ENCODE measurements around the gene MYLK.

The MYLK gene

DNA sequence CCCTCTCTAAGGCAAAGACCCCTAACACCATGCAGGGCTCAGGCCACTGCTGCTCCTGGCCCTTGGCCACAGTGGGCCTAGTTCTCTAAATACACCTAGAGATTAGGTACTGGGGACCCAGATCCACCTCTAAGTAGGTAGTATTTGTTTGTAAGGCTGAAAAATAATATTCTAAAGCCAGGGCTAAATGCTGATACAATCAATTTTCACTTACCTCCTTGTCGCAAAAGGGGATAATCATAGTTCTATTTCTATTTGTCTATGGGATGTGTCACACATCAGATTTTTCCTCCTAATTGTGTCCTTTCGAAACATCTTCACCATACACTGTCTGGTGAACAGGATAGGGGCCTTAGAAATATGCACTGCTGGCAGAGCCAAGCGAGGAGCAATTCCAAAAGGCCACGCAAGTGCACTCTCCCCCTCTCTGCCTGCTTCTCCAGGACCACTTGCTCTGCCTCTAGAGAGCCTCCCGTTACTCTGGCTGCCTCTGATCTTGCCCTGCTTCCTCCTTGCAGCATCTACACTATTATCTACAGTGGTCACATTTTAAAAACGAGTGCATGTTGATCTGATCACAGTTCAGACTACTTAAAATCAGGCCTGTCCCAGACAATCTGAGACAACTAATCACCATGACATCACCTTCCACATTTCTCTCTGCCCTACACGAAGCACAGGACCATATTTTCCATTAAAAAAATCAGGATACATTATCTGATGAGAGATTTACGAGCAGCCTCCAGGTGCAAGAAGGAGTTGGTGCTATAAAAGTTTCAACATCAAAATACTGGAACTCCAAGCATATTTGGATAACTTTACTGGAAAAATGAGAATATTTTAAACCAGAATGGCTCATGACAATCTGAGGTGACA is 115.4 kb downstream of the MYLK start:
- no peak for DNase-seq

GRCh38 chr3:123767564-123768292 is 116.4 kb downstream of the MYLK start:
- DNase-seq = no peak

- no peak for DNase-seq
Observed at GRCh38 chr3:123767009-123767372, 117.1 kb downstream of the MYLK start.

- no peak for DNase-seq
Observed at GRCh38 chr3:123766193-123767008, 117.7 kb downstream of the MYLK start.

- no peak for DNase-seq
Observed at GRCh38 chr3:123765475-123766128, 118.5 kb downstream of the MYLK start.

DNA sequence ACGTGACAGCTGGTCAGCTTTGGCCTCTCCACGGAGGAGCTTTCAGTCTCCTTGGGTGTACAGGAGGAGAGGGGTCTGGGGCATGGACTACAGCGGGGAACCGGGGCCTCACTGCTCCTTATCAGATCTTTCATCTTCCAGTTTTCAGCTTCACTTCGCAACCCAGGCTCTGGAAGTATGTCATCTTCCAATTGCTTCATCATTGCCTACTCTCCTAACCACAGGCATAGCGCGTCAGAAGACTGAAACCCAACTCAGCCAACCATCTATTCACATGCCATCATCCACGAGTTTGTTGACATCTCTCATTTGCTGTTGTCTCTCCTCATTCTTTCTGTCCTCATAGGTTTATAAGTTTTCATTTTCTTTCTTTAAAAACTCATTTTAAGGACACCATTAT is 119.5 kb downstream of the MYLK start:
- DNase-seq = no peak

- DNase-seq = no peak
Observed at GRCh38 chr3:123762805-123763204, 121.3 kb downstream of the MYLK start.

GRCh38 chr3:123760817-123761216 is 123.3 kb downstream of the MYLK start:
- no peak for DNase-seq

DNA sequence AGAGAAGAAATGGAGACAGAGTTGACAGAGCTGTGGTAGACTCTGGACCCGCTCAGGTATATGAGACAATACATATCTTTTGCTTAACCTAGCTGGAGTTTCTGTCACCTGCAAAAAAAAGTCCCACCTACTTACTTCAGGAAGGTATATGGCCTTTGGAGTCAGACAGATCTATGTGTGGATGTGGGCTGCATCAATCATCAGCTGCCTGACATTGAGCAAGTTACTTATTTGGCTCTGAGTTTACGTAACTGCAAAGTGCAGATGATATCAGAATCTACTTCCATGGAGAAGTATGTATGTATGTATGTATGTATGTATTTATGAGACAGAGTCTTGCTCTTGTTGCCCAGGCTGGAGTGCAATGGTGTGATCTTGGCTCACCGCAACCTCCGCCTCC is 124.3 kb downstream of the MYLK start:
- no peak for DNase-seq

- no peak for DNase-seq
Observed at GRCh38 chr3:123759311-123759710, 124.8 kb downstream of the MYLK start.

DNA sequence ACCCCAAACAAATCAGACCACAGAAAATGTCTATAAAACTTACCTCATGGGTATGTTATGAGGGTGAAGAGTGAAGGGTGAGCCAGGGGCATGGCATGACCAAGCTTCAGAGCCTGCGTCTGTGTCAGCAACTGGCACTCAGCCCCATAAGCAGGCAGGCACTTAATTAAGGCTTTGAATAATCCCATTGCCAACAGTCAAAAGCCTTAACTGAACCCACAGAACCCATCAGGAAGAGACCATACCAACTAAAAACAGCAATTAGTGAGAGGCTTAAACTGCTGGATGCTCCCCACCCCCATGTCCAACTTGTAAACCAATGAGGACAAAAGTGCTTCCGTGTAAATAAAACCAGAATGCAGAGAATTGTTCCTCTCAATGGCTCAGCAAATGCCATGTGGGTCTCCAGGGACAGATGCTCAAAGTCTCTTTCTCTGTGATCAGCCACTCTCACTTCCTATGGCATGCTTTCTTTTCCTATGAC is 126.0 kb downstream of the MYLK start:
- peak; percentile 47 for DNase-seq

DNA sequence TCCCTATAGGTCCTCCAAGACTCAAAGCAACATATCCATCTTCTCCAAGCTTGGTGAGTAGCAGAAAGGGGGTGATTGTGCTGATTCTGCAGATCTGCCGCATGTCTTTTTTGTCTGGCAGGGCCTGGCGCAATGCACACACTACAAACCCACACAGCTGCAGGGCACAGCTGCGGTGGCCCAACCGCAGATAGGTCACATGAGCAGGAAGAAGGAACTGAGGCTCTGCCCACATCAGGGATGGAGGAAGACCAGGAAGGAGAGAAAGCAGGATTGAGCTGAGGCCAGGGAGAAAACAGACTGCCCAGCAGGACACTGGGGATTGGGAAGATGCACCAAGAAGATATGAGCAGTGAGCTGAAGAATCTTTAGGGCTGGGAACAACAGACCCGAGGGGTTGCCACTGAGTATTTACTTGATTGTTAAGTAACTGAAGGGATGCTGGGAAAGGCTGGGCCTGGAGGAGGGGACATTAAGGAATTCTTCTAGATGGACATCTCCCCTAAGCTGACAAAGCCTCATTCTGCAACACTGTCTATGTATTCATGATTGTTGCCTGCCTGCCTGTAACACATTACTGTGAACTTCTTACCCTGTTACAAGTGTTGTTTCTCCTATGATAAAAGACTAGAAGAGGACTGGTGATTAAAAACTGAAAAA is 126.7 kb downstream of the MYLK start:
- no peak for DNase-seq

DNA sequence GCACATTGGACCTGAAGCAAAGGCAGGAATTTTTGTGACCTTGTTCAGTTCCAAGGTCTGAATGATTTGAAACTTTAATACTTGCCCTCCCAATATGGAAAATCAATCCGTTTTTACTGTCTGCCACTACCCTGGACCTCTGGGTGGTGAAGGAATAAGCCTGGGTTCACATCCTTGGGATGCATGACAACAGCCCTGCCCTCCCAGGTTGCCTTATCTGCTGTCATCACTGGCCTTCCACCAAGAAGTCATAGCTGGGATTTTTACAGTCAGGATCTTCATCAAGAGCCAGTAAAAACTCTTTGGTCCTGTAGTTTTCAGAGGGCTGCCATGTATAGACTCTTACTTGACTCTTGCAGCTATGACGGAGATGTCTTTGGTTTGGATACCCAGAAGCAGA is 128.6 kb downstream of the MYLK start:
- no peak for DNase-seq

DNA sequence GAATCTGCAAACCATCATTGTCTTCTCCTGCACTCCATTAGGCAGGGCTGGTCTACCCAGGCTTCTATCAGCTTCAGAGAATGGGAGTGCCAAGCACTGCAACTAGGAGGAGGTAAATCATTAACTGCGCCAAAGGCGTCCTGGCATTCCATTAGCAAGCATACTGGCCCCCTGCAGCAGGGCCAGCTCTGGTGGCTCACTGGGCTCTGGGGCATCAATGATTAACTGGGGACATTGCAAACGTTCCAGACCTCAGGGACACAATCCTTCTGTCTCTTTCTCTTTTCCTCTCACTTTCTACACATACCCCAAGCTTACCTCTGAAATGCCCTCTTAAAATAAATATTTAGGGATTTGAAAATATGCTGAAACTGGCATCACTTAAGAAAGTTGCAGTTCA is 129.0 kb downstream of the MYLK start:
- DNase-seq = no peak

DNA sequence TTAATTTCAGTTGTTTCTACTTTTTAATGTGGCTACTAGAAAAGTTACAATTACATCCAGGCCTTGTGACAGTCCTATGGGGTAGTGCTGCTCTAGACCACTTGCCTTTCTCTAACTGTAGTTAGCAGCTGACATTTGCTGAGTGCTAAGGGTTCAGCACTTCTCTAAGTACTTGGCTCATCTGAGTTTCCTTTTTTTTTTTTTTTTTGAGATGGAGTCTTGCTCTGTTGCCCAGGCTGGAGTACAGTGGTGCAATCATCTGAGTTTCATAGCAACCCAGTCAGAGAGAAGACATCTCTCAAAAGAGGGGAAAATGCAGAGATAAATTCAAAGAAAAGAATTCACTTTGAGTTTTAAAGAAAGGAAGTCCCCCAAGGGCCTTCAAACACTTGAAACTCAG is 130.8 kb downstream of the MYLK start:
- DNase-seq = no peak

GRCh38 chr3:123752228-123752627 is 131.9 kb downstream of the MYLK start:
- DNase-seq = no peak

- no peak for DNase-seq
Observed at GRCh38 chr3:123751433-123751832, 132.7 kb downstream of the MYLK start.

- DNase-seq = no peak
Observed at GRCh38 chr3:123750659-123751420, 133.3 kb downstream of the MYLK start.

DNA sequence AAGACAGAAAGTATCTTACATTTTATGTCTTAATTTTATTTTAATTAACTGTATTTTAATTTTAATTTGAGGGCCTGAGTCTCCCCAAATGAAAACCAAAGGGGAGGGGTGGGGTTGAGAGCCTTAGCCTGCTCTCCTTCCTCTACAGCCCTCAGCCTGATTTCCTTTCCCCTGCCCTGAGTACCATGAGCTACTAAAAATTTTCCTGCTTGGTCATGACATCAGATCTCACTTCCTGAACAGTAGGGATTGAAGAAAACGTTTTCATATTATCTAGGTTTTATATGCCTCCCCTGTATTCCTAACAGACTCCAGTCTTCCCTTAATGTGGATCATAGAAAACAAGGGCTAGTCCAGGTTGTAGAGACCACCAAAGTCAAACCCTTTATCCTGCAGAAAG is 133.9 kb downstream of the MYLK start:
- DNase-seq = no peak

- no peak for DNase-seq
Observed at GRCh38 chr3:123749711-123750110, 134.4 kb downstream of the MYLK start.

GRCh38 chr3:123745184-123745855 is 138.8 kb downstream of the MYLK start:
- DNase-seq = no peak
